BLaER1 treated with 17β-estradiol and CSF1 and Interleukin-3, amounts not matched to agents 10 nM and 100 nM (cell line): Measurements from ENCODE around the gene ANKS1B.

Experiments used
- H3K27ac ChIP-seq, 11 experiments: shearing (Covaris generic); formaldehyde crosslinking; 2 replicates each; pipeline ENCODE4 v1.8.1; 2022
- H3K27me3 ChIP-seq, 11 experiments: shearing (Covaris generic); formaldehyde crosslinking; 2 replicates each; pipeline ENCODE4 v1.8.1; 2022
- H3K36me3 ChIP-seq, 11 experiments: shearing (Covaris generic); formaldehyde crosslinking; 2 replicates each; pipeline ENCODE4 v1.8.1; 2022
- H3K4me1 ChIP-seq, 10 experiments: shearing (Covaris generic); formaldehyde crosslinking; 2 replicates each; pipeline ENCODE4 v1.8.1; 2022
- H3K4me2 ChIP-seq, 11 experiments: shearing (Covaris generic); formaldehyde crosslinking; 2 replicates each; pipeline ENCODE4 v1.8.1; 2022
- H3K4me3 ChIP-seq, 10 experiments: shearing (Covaris generic); formaldehyde crosslinking; 2 replicates each; pipeline ENCODE4 v1.8.1; 2022
- H3K9ac ChIP-seq, 11 experiments: shearing (Covaris generic); formaldehyde crosslinking; 2 replicates each; pipeline ENCODE4 v1.8.1; 2022
- H3K9me3 ChIP-seq, 11 experiments: shearing (Covaris generic); formaldehyde crosslinking; replicated peaks in 1 of 11; 2 replicates each; pipeline ENCODE4 v1.8.1; 2022
- H4K20me1 ChIP-seq, 11 experiments: shearing (Covaris generic); formaldehyde crosslinking; 2 replicates each; pipeline ENCODE4 v1.8.1; 2022
- Cebpa-rat ChIP-seq, 11 experiments: shearing (Covaris generic); IDR thresholded peaks; 2 replicates each; pipeline ENCODE4 v1.8.1; 2022

ANKS1B gene

GRCh38 chr12:99528478-99528877, 456.3 kb downstream of the ANKS1B start:
- no peak overlapping the region for H3K27ac ChIP-seq
- TF ChIP-seq Cebpa-rat (IDR thresholded peaks at IDR 0.05), result no peak
- H4K20me1 ChIP-seq, result no peaks in the 10 kb centered on the region
- H3K4me3 ChIP-seq, result no peak overlapping the region
- no peak overlapping the region for H3K9ac ChIP-seq
- H3K4me1 ChIP-seq, result peaks cover 0 to 27% (median 0%) of the 10 kb centered on the region in 10 experiments; a peak in 6 of 20 replicates
- H3K27me3 ChIP-seq, result no peaks in the 10 kb centered on the region
- peaks cover 0 to 64% (median 14%) of the 10 kb centered on the region in 11 experiments; a peak in 10 of 22 replicates for H3K36me3 ChIP-seq
- no peak overlapping the region for H3K4me2 ChIP-seq
- peaks cover 0 to 13% (median 10%) of the 10 kb centered on the region in 11 experiments; a peak in 13 of 22 replicates for H3K9me3 ChIP-seq

GRCh38 chr12:99523853-99524252, 460.9 kb downstream of the ANKS1B start:
- Histone ChIP-seq H3K27ac (no peak overlapping the region), H3K9ac (no peak overlapping the region), H3K4me3 (no peak overlapping the region), H4K20me1 (no peaks in the 10 kb centered on the region), H3K4me1 (0 out of 20 replicates have a peak, but pooled peaks cover 0 to 8% (median 0%) of the 10 kb centered on the region in 10 experiments), H3K27me3 (no peaks in the 10 kb centered on the region), H3K36me3 (peaks cover 0 to 67% (median 18%) of the 10 kb centered on the region in 11 experiments; a peak in 13 of 22 replicates), H3K9me3 (peaks cover 0 to 39% (median 18%) of the 10 kb centered on the region in 11 experiments; a peak in 14 of 22 replicates), H3K4me2 (no peak overlapping the region)
- no peak for TF ChIP-seq Cebpa-rat (IDR thresholded peaks at IDR 0.05)

GRCh38 chr12:99522456-99522855, 462.3 kb downstream of the ANKS1B start:
- Histone ChIP-seq H3K27me3 (no peaks in the 10 kb centered on the region), H3K27ac (no peak overlapping the region), H3K9ac (no peak overlapping the region), H3K36me3 (peaks cover 0 to 70% (median 22%) of the 10 kb centered on the region in 11 experiments; a peak in 13 of 22 replicates), H3K4me1 (no peaks in the 10 kb centered on the region), H3K9me3 (peaks cover 0 to 50% (median 29%) of the 10 kb centered on the region in 11 experiments; a peak in 18 of 22 replicates), H3K4me2 (no peak overlapping the region), H3K4me3 (no peak overlapping the region), H4K20me1 (no peaks in the 10 kb centered on the region)
- no peak for TF ChIP-seq Cebpa-rat (IDR thresholded peaks at IDR 0.05)

GRCh38 chr12:99521664-99522063, 463.1 kb downstream of the ANKS1B start:
- no peak overlapping the region for H3K9ac ChIP-seq
- H3K4me2 ChIP-seq, result no peak overlapping the region
- H3K9me3 ChIP-seq, result peaks cover 0 to 55% (median 34%) of the 10 kb centered on the region in 11 experiments; a peak in 18 of 22 replicates
- no peak for TF ChIP-seq Cebpa-rat (IDR thresholded peaks at IDR 0.05)
- no peaks in the 10 kb centered on the region for H4K20me1 ChIP-seq
- H3K27ac ChIP-seq, result no peak overlapping the region
- peaks cover 0 to 70% (median 24%) of the 10 kb centered on the region in 11 experiments; a peak in 15 of 22 replicates for H3K36me3 ChIP-seq
- H3K27me3 ChIP-seq, result no peaks in the 10 kb centered on the region
- H3K4me1 ChIP-seq, result no peaks in the 10 kb centered on the region
- no peak overlapping the region for H3K4me3 ChIP-seq

GRCh38 chr12:99513066-99513465, 471.7 kb downstream of the ANKS1B start:
- Histone ChIP-seq H3K27ac (no peak overlapping the region), H3K36me3 (peaks cover 0 to 90% (median 57%) of the 10 kb centered on the region in 11 experiments; a peak in 14 of 22 replicates), H3K4me1 (no peaks in the 10 kb centered on the region), H3K4me3 (no peak overlapping the region), H3K9me3 (peaks cover 30 to 71% (median 64%) of the 10 kb centered on the region in 11 experiments), H3K4me2 (no peak overlapping the region), H3K9ac (no peak overlapping the region), H4K20me1 (no peaks in the 10 kb centered on the region), H3K27me3 (no peaks in the 10 kb centered on the region)
- no peak for TF ChIP-seq Cebpa-rat (IDR thresholded peaks at IDR 0.05)

GRCh38 chr12:99505805-99506204, 478.9 kb downstream of the ANKS1B start:
- Histone ChIP-seq H4K20me1 (no peaks in the 10 kb centered on the region), H3K4me1 (no peaks in the 10 kb centered on the region), H3K9me3 (peaks cover 14 to 37% (median 24%) of the 10 kb centered on the region in 11 experiments), H3K4me3 (no peak overlapping the region), H3K4me2 (no peak overlapping the region), H3K9ac (no peak overlapping the region), H3K36me3 (peaks cover 0 to 80% (median 64%) of the 10 kb centered on the region in 11 experiments; a peak in 16 of 22 replicates), H3K27ac (no peak overlapping the region), H3K27me3 (no peaks in the 10 kb centered on the region)
- TF ChIP-seq Cebpa-rat (IDR thresholded peaks at IDR 0.05), result no peak

- H3K4me1 ChIP-seq, result no peaks in the 10 kb centered on the region
- peaks cover 0 to 14% (median 9%) of the 10 kb centered on the region in 11 experiments; a peak in 7 of 22 replicates for H3K9me3 ChIP-seq
- H3K36me3 ChIP-seq, result peaks cover 0 to 100% (median 65%) of the 10 kb centered on the region in 11 experiments; a peak in 16 of 22 replicates
- no peak overlapping the region for H3K27ac ChIP-seq
- no peak overlapping the region for H3K4me2 ChIP-seq
- H3K27me3 ChIP-seq, result no peaks in the 10 kb centered on the region
- TF ChIP-seq Cebpa-rat (IDR thresholded peaks at IDR 0.05), result no peak
- no peaks in the 10 kb centered on the region for H4K20me1 ChIP-seq
- no peak overlapping the region for H3K4me3 ChIP-seq
- H3K9ac ChIP-seq, result no peak overlapping the region
Observed at GRCh38 chr12:99498756-99499155, 486.0 kb downstream of the ANKS1B start.

GRCh38 chr12:99495799-99496198, 488.9 kb downstream of the ANKS1B start:
- peaks cover 0 to 12% (median 0%) of the 10 kb centered on the region in 10 experiments; a peak in 5 of 20 replicates for H3K4me1 ChIP-seq
- H4K20me1 ChIP-seq, result no peaks in the 10 kb centered on the region
- peaks cover 0 to 99% (median 57%) of the 10 kb centered on the region in 11 experiments; a peak in 15 of 22 replicates for H3K36me3 ChIP-seq
- no peak overlapping the region for H3K9ac ChIP-seq
- H3K4me3 ChIP-seq, result no peak overlapping the region
- H3K27ac ChIP-seq, result no peak overlapping the region
- peaks cover 0 to 14% (median 4%) of the 10 kb centered on the region in 11 experiments; a peak in 4 of 22 replicates for H3K9me3 ChIP-seq
- no peak for TF ChIP-seq Cebpa-rat (IDR thresholded peaks at IDR 0.05)
- H3K27me3 ChIP-seq, result no peaks in the 10 kb centered on the region
- H3K4me2 ChIP-seq, result no peak overlapping the region

- peaks cover 0 to 93% (median 43%) of the 10 kb centered on the region in 11 experiments; a peak in 14 of 22 replicates for H3K36me3 ChIP-seq
- peak overlapping the region in 3 of 11 experiments; percentile 14 to 26 (median 15); a peak in 3 of 22 replicates for H3K4me2 ChIP-seq
- H3K4me3 ChIP-seq, result no peak overlapping the region
- peaks cover 0 to 14% (median 4%) of the 10 kb centered on the region in 11 experiments; a peak in 5 of 22 replicates for H3K9me3 ChIP-seq
- peaks cover 0 to 12% (median 0%) of the 10 kb centered on the region in 10 experiments; a peak in 5 of 20 replicates for H3K4me1 ChIP-seq
- H3K27ac ChIP-seq, result no peak overlapping the region
- H3K27me3 ChIP-seq, result no peaks in the 10 kb centered on the region
- H3K9ac ChIP-seq, result no peak overlapping the region
- no peaks in the 10 kb centered on the region for H4K20me1 ChIP-seq
- TF ChIP-seq Cebpa-rat (IDR thresholded peaks at IDR 0.05), result 0 out of 22 replicates have a peak, but pooled peaks of 1 of the 11 experiments have one; percentile 21
Observed at GRCh38 chr12:99493197-99493596, 491.5 kb downstream of the ANKS1B start.
